ENCODE measurements around the gene ATP8B1.

GRCh38 chr18:57816208-57816954, 13.3 kb upstream of the ATP8B1 start:
- TF ChIP-seq CTCF (IDR thresholded peaks at IDR 0.05; ENCODE audit: insufficient read depth, low read length): no peak
- TF ChIP-seq POLR2AphosphoS5 (IDR thresholded peaks at IDR 0.05; ENCODE audit: low read depth): no peak
- no peak for TF ChIP-seq REST (IDR thresholded peaks at IDR 0.05; ENCODE audit: insufficient replicate concordance, low read depth)
- TF ChIP-seq SPI1 (IDR thresholded peaks at IDR 0.05; ENCODE audit: borderline replicate concordance, low read depth): no peak
- TF ChIP-seq GABPA (IDR thresholded peaks at IDR 0.05; ENCODE audit: low read depth): no peak
